ENCODE measurements around the gene TPSB2.
"Not testable (repeated sequence)": the region's sequence is repeated elsewhere in the genome, so short reads cannot be mapped to it uniquely, and the experiment has no call there.

The TPSB2 gene

DNA sequence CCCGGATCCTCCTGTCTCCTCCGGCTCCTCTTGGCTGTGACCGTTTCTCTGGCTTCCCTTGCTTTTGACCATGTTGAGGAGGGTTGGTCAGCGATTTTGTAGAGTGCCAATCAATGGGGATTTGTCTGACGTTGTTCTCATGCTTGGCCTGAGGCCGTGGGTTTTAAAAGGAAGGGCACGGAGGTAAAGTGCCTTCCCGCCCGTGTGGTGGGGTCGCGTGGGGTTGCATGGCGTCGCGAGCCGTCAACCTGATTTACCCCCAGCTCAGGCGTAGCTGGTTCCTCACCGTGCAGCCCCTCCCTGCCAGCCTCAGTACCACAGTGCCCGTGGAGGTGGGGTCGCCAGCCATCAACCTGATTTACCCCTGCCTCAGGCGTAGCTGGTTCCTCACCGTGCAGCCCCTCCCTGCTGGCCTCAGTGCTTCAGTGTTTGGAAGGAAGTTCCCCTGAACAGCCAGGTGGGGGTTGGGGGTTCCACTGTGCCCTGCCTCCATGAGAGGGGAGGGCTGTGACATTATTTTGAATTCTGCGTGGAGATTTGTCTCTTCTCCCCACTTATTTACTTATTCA is 15.6 kb upstream of the TPSB2 start:
- Histone ChIP-seq H3K27me3 (peaks cover 32% of the 10 kb centered on the region), H3K4me1 (no peaks in the 10 kb centered on the region), H3K36me3 (no peaks in the 10 kb centered on the region), H3K4me3 (ENCODE audit: low read depth, low read length) (no peak overlapping the region), H3K9me3 (no peaks in the 10 kb centered on the region)
- no peak for DNase-seq
- TF ChIP-seq, protein P1, sequence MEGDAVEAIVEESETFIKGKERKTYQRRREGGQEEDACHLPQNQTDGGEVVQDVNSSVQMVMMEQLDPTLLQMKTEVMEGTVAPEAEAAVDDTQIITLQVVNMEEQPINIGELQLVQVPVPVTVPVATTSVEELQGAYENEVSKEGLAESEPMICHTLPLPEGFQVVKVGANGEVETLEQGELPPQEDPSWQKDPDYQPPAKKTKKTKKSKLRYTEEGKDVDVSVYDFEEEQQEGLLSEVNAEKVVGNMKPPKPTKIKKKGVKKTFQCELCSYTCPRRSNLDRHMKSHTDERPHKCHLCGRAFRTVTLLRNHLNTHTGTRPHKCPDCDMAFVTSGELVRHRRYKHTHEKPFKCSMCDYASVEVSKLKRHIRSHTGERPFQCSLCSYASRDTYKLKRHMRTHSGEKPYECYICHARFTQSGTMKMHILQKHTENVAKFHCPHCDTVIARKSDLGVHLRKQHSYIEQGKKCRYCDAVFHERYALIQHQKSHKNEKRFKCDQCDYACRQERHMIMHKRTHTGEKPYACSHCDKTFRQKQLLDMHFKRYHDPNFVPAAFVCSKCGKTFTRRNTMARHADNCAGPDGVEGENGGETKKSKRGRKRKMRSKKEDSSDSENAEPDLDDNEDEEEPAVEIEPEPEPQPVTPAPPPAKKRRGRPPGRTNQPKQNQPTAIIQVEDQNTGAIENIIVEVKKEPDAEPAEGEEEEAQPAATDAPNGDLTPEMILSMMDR (IDR thresholded peaks at IDR 0.05; ENCODE audit: low read depth, low read length), result no peak

DNA sequence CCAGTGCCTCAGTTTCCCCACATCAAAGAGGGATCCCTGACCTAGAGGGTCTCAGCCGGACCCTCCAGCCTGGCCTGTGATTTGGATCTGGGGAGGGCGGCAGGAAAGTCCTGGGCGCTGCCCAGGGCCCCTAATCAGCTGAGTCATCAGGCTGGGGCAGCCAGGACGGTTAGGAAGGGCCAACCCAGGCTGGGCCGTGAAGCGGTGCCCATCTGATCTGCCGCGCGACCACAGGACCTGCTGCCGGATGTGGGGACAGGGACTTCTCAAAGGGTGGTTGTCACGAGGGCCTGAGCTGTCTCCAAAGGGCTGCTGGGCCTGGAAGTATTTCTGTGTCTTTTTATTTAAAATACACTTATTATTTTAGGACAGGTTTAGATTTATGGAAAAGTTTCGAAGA is 14.9 kb upstream of the TPSB2 start:
- H3K4me1 ChIP-seq, result no peaks in the 10 kb centered on the region
- no peak for DNase-seq
- H3K4me3 ChIP-seq (ENCODE audit: low read depth, low read length), result no peak overlapping the region
- H3K9me3 ChIP-seq, result no peaks in the 10 kb centered on the region
- peaks cover 32% of the 10 kb centered on the region for H3K27me3 ChIP-seq
- TF ChIP-seq, protein P1 (IDR thresholded peaks at IDR 0.05; ENCODE audit: low read depth, low read length), result no peak
- no peaks in the 10 kb centered on the region for H3K36me3 ChIP-seq

DNA sequence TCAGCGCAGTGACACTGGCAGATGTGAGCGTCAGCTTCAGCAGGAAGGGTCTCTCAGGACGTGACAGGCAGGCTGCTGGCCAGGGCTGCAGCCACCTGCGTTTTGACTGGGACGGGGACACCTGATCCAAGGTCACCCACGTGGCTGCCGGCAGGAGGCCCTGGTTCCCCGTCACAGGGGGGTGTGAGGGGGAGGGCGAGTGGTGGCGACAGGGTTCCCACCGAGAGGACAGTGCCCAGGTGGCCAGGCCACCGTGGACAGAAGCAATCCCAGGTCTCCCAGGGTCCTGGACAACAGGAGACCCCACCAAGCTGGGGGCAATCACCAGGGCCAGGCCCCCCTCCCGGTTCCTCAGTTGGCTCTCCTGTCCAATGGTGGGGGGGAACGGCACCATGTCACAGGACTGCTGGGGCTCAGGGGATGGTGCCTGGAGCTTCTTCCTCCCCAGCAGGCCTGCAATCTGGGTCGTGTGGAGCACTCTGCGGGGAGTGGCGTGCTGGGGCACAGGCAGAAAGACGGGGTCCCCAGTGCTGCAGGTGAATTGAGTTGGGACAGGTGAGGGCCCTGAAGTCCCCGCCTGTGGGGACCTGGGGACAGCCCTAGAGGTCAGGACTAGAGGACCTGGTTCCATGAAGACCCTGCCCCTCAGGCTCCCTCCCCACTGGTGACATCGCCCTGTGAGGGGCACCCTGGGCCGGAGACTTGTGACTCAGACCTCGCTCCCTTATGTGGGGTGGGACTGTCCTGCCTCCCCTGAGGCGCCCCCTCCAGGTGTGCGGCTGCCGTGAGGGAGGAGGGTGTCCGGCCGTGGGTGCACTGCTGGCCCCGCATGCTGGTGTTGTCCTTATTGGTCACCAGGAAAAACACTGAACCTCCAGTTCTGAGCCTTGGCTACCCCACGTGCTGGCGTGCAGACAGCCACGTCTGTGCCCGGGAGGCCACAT is 14.2 kb upstream of the TPSB2 start:
- H3K4me1 ChIP-seq; H3K4me3 ChIP-seq (ENCODE audit: low read depth, low read length); H3K9me3 ChIP-seq; DNase-seq; H3K36me3 ChIP-seq: not testable (repeated sequence)
- peaks cover 32% of the 10 kb centered on the region for H3K27me3 ChIP-seq

DNA sequence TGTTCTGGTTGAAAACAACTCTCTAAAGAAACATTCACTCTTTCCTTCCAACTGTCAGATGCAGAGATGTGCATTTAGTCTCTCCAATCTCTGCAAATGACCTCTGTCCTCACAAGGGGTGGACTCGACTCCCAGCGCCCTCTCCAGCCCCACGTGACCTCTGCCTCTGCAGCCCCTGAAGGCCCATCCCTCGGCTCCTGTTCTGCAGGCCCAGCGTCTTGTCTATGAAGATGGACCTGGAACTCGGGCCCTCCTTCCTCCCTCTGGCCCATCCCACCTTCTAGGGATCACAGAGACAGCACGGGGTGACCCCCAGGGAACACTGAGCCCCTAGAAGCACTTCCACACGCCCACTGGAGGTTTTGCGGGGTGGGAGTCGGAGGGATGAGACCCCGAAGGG is 13.4 kb upstream of the TPSB2 start:
- H3K27me3 ChIP-seq, result peaks cover 32% of the 10 kb centered on the region
- not testable (repeated sequence) for DNase-seq; H3K9me3 ChIP-seq; H3K36me3 ChIP-seq; H3K4me3 ChIP-seq (ENCODE audit: low read depth, low read length); H3K4me1 ChIP-seq

DNA sequence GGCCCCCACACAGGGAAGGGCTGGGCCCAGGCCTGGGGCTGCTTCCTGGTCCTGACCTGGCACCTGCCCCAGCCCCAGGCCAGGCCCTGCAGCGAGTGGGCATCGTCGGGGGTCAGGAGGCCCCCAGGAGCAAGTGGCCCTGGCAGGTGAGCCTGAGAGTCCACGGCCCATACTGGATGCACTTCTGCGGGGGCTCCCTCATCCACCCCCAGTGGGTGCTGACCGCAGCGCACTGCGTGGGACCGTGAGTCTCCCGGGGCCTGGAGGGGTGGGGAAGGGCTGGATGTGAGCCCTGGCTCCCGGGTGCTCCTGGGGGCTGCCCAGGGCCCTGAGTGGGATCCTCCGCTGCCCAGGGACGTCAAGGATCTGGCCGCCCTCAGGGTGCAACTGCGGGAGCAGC is 11.1 kb upstream of the TPSB2 start:
- not testable (repeated sequence) for H3K4me3 ChIP-seq (ENCODE audit: low read depth, low read length); H3K36me3 ChIP-seq; H3K4me1 ChIP-seq; DNase-seq; H3K9me3 ChIP-seq
- H3K27me3 ChIP-seq, result peaks cover 19% of the 10 kb centered on the region

DNA sequence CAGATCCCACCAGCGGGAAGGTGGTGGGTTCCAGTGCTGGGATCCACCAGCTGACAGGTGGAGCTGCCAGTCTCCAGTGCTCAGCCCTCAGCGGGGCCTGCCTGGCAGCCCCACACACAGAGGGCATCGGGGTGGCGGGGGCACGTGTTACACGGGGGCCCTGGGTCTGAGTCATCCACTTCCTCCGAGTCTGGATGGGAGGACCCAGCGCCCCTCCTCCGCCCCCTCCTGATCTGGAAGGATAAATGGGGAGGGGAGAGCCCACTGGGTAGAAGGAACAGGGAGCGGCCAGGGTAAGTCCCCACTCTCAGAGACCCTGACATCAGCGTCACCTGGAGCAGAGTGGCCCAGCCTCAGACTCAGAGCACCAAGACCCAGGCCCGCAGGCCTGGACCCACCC is 10.5 kb upstream of the TPSB2 start, which contains the start of gene TPSAB1:
TPSAB1 (plus strand) TSS at position 270 of the 400 bp plus-strand sequence. CDS start 234 bp downstream, outside the sequence.
- H3K9me3 ChIP-seq; DNase-seq; H3K36me3 ChIP-seq; H3K4me3 ChIP-seq (ENCODE audit: low read depth, low read length); H3K4me1 ChIP-seq: not testable (repeated sequence)
- peaks cover 12% of the 10 kb centered on the region for H3K27me3 ChIP-seq

DNA sequence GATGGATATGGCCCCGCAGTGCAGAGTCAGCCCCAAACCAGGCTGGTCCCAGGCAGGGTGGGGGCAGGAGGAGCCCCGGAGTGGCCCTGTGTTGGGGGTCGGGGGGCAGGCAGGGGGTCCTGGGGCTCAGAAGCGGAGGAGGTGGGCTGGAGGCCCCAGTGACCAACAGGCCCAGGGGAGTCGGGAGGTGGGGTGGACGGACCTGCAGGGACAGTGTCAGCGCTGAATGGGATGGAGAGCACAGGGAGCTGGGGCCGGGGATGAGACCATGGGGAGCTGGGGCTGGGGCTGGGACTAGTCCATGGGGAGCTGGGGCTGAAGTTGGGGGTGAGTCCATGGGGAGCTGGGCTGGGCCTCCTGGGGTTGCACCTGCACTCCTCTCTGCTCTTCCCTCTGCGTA is 9.6 kb upstream of the TPSB2 start:
- not testable (repeated sequence) for H3K36me3 ChIP-seq; H3K4me1 ChIP-seq; H3K9me3 ChIP-seq; DNase-seq; H3K4me3 ChIP-seq (ENCODE audit: low read depth, low read length); H3K27me3 ChIP-seq

DNA sequence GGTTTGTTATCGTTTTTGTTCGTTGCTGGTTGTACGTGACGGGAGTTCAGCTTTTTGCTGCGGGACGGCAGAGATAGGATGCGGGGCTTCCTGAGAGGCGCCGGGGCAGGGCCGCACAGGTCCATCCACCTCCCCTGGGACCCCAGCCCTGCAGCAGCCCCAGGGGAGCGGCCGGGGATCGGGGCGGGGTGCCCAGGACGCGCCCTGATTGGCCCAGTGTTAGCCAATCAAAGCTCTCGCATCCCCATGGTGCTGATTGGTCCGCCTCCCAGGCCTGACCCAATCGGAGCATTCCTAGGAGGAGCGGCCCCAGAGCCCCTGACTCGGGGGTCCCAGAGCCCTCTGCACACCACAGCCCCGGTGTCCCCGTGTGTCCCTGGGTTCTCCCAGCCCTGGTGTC is 8.9 kb upstream of the TPSB2 start:
- not testable (repeated sequence) for H3K9me3 ChIP-seq; H3K4me1 ChIP-seq; H3K36me3 ChIP-seq; H3K27me3 ChIP-seq; H3K4me3 ChIP-seq (ENCODE audit: low read depth, low read length)
- peak; percentile 55 for DNase-seq

DNA sequence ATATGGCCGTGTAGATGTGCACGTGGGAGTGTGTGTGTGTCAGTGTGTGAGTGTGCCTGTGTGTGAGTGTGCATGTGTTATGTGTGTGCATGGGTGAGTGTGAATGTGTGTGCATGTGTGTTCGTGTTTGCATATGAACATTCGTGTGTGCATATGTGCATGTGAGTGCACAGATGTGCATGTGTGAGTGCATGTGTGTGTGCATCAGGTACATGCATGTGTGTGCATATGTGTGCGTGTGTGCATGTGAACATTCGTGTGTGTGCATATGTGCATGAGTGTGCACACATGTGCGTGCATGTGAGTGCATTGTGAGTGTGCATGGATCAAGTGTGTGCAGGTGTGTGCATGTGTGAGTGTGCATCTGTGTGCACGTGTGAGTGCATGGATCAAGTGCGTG is 8.0 kb upstream of the TPSB2 start:
- H3K4me1 ChIP-seq, result no peaks in the 10 kb centered on the region; the same call in 1 of the 2 replicates
- no peak for DNase-seq
- H3K36me3 ChIP-seq, result no peaks in the 10 kb centered on the region

DNA sequence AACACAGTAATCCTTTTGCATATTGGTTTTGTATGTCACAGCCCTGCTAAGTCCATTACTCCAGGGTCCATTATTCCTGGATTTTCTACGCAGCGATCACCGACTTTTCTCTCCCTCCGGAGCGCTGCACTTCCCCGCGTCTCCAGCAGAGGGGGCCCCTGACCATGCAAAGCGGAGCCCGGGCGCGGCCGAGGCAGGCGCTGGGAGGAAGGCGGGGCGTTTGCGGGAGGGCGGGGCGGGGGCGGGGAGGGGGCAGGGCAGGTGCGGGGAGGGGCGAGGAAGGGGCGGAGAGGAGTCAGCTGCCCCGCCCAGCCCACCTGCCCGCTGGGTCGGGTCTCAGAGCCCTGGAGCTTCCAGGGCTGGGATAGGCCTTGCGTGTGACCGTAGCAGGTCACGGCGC is 6.7 kb upstream of the TPSB2 start:
- H3K9me3 ChIP-seq; H3K36me3 ChIP-seq; DNase-seq; H3K4me1 ChIP-seq; H3K4me3 ChIP-seq (ENCODE audit: low read depth, low read length); H3K27me3 ChIP-seq: not testable (repeated sequence)

More for the DNA sequence above, 8.0 kb upstream of the TPSB2 start:
- Histone ChIP-seq H3K27me3 (peaks cover 5% of the 10 kb centered on the region; the same call in 1 of the 2 replicates), H3K4me3 (ENCODE audit: low read depth, low read length) (no peak overlapping the region), H3K9me3 (no peaks in the 10 kb centered on the region; the same call in 1 of the 2 replicates)
- TF ChIP-seq, protein P1 (IDR thresholded peaks at IDR 0.05; ENCODE audit: low read depth, low read length), result no peak

DNA sequence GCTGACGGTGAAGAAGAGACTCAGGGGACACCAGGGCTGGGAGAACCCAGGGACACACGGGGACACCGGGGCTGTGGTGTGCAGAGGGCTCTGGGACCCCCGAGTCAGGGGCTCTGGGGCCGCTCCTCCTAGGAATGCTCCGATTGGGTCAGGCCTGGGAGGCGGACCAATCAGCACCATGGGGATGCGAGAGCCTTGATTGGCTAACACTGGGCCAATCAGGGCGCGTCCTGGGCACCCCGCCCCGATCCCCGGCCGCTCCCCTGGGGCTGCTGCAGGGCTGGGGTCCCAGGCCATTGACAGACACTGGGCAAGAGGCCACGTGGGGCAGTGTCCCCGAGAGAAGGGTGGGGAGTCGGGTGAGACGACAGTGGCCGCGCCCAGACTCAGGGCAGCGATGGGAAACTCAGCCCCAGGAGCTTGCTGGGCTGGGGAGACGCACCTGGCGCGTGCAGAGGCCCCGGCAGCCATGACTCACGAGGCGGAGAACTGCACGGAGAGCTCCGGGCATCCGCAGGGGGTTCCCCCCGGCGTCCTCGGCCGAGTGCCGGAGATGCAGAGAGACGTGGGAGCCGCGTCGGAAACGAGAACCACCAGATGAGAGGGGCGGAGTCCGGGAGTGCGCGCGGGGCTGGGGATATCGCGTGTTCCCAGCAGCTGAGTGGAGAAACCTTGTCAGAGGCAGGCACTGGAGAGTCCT is 2.2 kb upstream of the TPSB2 start:
- H3K4me1 ChIP-seq; H3K9me3 ChIP-seq; H3K27me3 ChIP-seq; DNase-seq; H3K4me3 ChIP-seq (ENCODE audit: low read depth, low read length); H3K36me3 ChIP-seq: not testable (repeated sequence)

DNA sequence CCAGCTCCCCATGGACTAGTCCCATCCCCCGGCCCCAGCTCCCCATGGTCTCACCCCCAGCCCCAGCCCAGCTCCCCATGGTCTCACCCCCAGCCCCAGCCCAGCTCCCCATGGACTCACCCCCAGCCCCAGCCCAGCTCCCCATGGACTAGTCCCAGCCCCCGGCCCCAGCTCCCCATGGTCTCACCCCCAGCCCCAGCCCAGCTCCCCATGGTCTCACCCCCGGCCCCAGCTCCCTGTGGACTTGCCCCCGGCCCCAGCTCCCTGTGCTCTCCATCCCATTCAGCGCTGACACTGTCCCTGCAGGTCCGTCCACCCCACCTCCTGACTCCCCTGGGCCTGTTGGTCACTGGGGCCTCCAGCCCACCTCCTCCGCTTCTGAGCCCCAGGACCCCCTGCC is 1.3 kb upstream of the TPSB2 start:
- H3K4me3 ChIP-seq (ENCODE audit: low read depth, low read length); H3K9me3 ChIP-seq: not testable (repeated sequence)

More for the DNA sequence above, 1.3 kb upstream of the TPSB2 start:
- not testable (repeated sequence) for H3K36me3 ChIP-seq, DNase-seq, H3K4me1 ChIP-seq, H3K27me3 ChIP-seq

All from BE2C (cell line).